Uterus (tissue), 4 donors: ENCODE measurements around the gene CTSO. TPM values are rescaled to one million over a fixed set of nuclear protein-coding genes. Genes with fewer than 3 reads are reported as not detected.

Source experiments
- DNase-seq, 2 donors: peaks; one replicate each; pipeline ENCODE4 v3.0.0-alpha.2; 2019 to 2020
- H3K27ac ChIP-seq, 2 donors: fragments of 200-600 bp; sonication (generic); 1 replicate in 1 of 2; 2 replicates in 1 of 2; pipeline ENCODE4 v1.5.1; 2016 to 2018
- H3K27me3 ChIP-seq, 2 donors: fragments of 200-600 bp; sonication (generic); one replicate each; pipeline ENCODE4 v1.5.1; 2018 to 2019; ENCODE audit warnings: control low read depth in 1 of 2
- H3K36me3 ChIP-seq, 2 donors: fragments of 200-600 bp; sonication (generic); one replicate each; pipeline ENCODE4 v1.5.1; 2019; ENCODE audit warnings: control low read depth in 1 of 2
- H3K4me1 ChIP-seq, 2 donors: fragments of 200-600 bp; sonication (generic); one replicate each; pipeline ENCODE4 v1.5.1; 2018 to 2019; ENCODE audit warnings: control low read depth in 1 of 2
- H3K4me3 ChIP-seq, 2 donors: fragments of 200-600 bp; sonication (generic); 1 replicate in 1 of 2; 2 replicates in 1 of 2; pipeline ENCODE4 v1.5.1; 2018 to 2019; ENCODE audit warnings: mild to moderate bottlenecking in 1 of 2
- H3K9me3 ChIP-seq, 2 donors: fragments of 200-600 bp; sonication (generic); one replicate each; pipeline ENCODE4 v1.5.1; 2019; ENCODE audit warnings: control low read depth in 1 of 2
- POLR2A ChIP-seq, 2 donors: fragments of 450-650 bp; IDR thresholded peaks; one replicate each; pipeline ENCODE4 v1.6.1; 2016; ENCODE audit warnings: antibody characterized with exemption in 2 of 2, mild to moderate bottlenecking in 1 of 2, moderate library complexity in 1 of 2
- intact Hi-C: fragments of 100-400 bp; cut with DNase I; formaldehyde crosslinking; loops from one replicate; pipeline ENCODE4 v1.15.1; 2023; ENCODE audit warnings: low total_unique reads
- total RNA-seq, 4 donors: library from RNA; depleted of rRNA in 3 of 4; stranded (reverse); fragments of >200 nt in 3 of 4; gene quantifications; one replicate each; pipeline versions ENCODE4 v1.1.0 to v1.2.4, GENCODE V29; 2014 to 2023
- TF ChIP-seq, protein P1 (sequence below), 4 experiments: fragments of 200-600 bp in 2 of 4; fragments of 450-650 bp in 2 of 4; sonication (generic) in 2 of 4; IDR thresholded peaks; one replicate each; pipeline ENCODE4 v1.5.1; 2016 to 2019; ENCODE audit warnings: antibody characterized with exemption in 4 of 4, mild to moderate bottlenecking in 2 of 4, moderate library complexity in 1 of 4
- donor health status: DM: yes; HTN: yes; CAD: no.

The CTSO gene
- total RNA-seq, 4 donors from 2014 or later, result 22.0 to 77.8 (median 28.6) TPM

GRCh38 chr4:155929833-155930232 is 23.8 kb downstream of the CTSO start:
- no peaks in the 10 kb centered on the region for H3K36me3 ChIP-seq
- DNase-seq, result no peak
- no peak overlapping the region for H3K27ac ChIP-seq
- H3K27me3 ChIP-seq, result no peaks in the 10 kb centered on the region
- TF ChIP-seq POLR2A (IDR thresholded peaks at IDR 0.05), result no peak
- TF ChIP-seq, protein P1, sequence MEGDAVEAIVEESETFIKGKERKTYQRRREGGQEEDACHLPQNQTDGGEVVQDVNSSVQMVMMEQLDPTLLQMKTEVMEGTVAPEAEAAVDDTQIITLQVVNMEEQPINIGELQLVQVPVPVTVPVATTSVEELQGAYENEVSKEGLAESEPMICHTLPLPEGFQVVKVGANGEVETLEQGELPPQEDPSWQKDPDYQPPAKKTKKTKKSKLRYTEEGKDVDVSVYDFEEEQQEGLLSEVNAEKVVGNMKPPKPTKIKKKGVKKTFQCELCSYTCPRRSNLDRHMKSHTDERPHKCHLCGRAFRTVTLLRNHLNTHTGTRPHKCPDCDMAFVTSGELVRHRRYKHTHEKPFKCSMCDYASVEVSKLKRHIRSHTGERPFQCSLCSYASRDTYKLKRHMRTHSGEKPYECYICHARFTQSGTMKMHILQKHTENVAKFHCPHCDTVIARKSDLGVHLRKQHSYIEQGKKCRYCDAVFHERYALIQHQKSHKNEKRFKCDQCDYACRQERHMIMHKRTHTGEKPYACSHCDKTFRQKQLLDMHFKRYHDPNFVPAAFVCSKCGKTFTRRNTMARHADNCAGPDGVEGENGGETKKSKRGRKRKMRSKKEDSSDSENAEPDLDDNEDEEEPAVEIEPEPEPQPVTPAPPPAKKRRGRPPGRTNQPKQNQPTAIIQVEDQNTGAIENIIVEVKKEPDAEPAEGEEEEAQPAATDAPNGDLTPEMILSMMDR (IDR thresholded peaks at IDR 0.05), result no peak
- no peaks in the 10 kb centered on the region for H3K4me1 ChIP-seq
- no peaks in the 10 kb centered on the region for H3K9me3 ChIP-seq
- intact Hi-C loops, result no loop called here
- no peak overlapping the region for H3K4me3 ChIP-seq

- no peaks in the 10 kb centered on the region for H3K4me1 ChIP-seq
- no peak overlapping the region for H3K27ac ChIP-seq
- H3K36me3 ChIP-seq, result no peaks in the 10 kb centered on the region
- DNase-seq, result no peak
- H3K4me3 ChIP-seq, result no peak overlapping the region
- no peak for TF ChIP-seq POLR2A (IDR thresholded peaks at IDR 0.05)
- TF ChIP-seq, protein P1 (IDR thresholded peaks at IDR 0.05), result no peak
- intact Hi-C loops, result no loop called here
- H3K9me3 ChIP-seq, result no peaks in the 10 kb centered on the region
- H3K27me3 ChIP-seq, result no peaks in the 10 kb centered on the region
These were observed 29.0 kb downstream of the CTSO start for GRCh38 chr4:155924637-155925036.

DNA sequence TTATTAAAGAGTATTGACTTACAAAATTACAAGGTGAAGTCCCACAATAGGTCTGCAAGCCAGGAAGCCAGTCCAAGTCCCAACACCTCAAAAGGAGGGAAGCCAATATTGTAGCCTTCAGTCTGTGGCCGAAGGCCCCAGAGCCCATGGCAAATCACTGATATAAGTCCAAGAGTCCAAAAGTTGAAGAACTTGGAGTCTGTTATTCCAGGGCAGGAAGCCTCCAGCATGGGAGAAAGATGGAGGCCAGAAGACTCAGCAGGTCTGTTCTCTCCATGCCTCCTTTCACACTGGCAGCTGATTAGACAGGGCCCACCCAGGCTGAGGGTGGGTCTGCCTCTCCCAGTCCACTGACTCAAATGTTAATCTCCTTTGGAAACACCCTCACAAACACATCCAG is 32.1 kb downstream of the CTSO start:
- TF ChIP-seq, protein P1 (IDR thresholded peaks at IDR 0.05), result no peak
- TF ChIP-seq POLR2A (IDR thresholded peaks at IDR 0.05), result no peak
- Histone ChIP-seq H3K4me1 (no peaks in the 10 kb centered on the region), H3K36me3 (no peaks in the 10 kb centered on the region), H3K27me3 (no peaks in the 10 kb centered on the region), H3K27ac (no peak overlapping the region), H3K9me3 (no peaks in the 10 kb centered on the region), H3K4me3 (no peak overlapping the region)
- intact Hi-C loops, result no loop called here
- no peak for DNase-seq

DNA sequence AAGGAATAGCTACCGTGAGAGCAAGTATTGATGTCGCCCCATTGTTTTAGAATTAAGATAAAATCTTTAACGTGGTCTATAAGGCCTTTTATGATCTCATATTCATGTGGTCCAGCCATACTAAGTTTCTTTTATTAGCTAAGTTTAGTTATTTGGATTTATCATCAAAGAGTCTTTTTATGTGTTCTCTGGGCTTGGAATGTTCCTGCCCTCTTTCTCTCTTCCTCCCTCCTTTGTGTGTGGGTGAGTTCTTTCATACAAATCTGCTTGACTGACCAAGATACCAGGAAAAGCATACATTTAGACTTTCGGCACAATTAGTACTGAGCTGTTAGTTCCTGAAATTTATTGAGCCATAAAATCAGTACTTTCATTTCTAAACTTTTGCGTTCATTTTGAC is 38.9 kb downstream of the CTSO start:
- TF ChIP-seq, protein P1 (IDR thresholded peaks at IDR 0.05), result no peak
- TF ChIP-seq POLR2A (IDR thresholded peaks at IDR 0.05), result no peak
- Histone ChIP-seq H3K4me3 (no peak overlapping the region), H3K9me3 (no peaks in the 10 kb centered on the region), H3K4me1 (no peaks in the 10 kb centered on the region), H3K27ac (no peak overlapping the region), H3K36me3 (no peaks in the 10 kb centered on the region), H3K27me3 (no peaks in the 10 kb centered on the region)
- intact Hi-C loops, result no loop called here
- no peak for DNase-seq

- Histone ChIP-seq H3K4me3 (no peak overlapping the region), H3K36me3 (no peaks in the 10 kb centered on the region), H3K27ac (no peak overlapping the region), H3K4me1 (no peaks in the 10 kb centered on the region), H3K27me3 (no peaks in the 10 kb centered on the region), H3K9me3 (no peaks in the 10 kb centered on the region)
- no peak for DNase-seq
- no peak for TF ChIP-seq POLR2A (IDR thresholded peaks at IDR 0.05)
- TF ChIP-seq, protein P1 (IDR thresholded peaks at IDR 0.05), result no peak
- intact Hi-C loops, result no loop called here
These were observed 41.8 kb downstream of the CTSO start for GRCh38 chr4:155911905-155912304.
